Measurements from ENCODE around the gene ABT1. TPM values are rescaled to one million over a fixed set of nuclear protein-coding genes. Genes with fewer than 3 reads are reported as not detected.

The ABT1 gene
- total and polyA plus RNA-seq, 2 experiments from 2014 or later, result 25.7 to 29.1 TPM

- Mint-ChIP-seq H3K4me3 (no peak overlapping the region), H3K27me3 (ENCODE audit: insufficient read depth, low read depth, poor library complexity) (peaks cover 10% of the 10 kb centered on the region), H3K36me3 (ENCODE audit: low read depth) (peaks cover 12% of the 10 kb centered on the region), H3K9me3 (peaks cover 3% of the 10 kb centered on the region; the same call in 1 of the 3 replicates), H3K27ac (no peak overlapping the region), H3K4me1 (peaks cover 3% of the 10 kb centered on the region; the same call in 2 of the 3 replicates)
- TF ChIP-seq ZNF114 (CRISPR knock-in tag; IDR thresholded peaks at IDR 0.05) (no peak), NANOG (IDR thresholded peaks at IDR 0.05; ENCODE audit: borderline replicate concordance) (no peak), EZH2phosphoT487 (IDR thresholded peaks at IDR 0.05; ENCODE audit: unreplicated experiment) (no peak), CREB1 (CRISPR knock-in tag; IDR thresholded peaks at IDR 0.05; ENCODE audit: low read depth) (no peak), POLR2AphosphoS5 (IDR thresholded peaks at IDR 0.05; ENCODE audit: low read depth) (no peak), ZNF331 (CRISPR knock-in tag; IDR thresholded peaks at IDR 0.05; ENCODE audit: low read depth) (no peak), JUNB (IDR thresholded peaks at IDR 0.05; ENCODE audit: unreplicated experiment) (no peak), REST (IDR thresholded peaks at IDR 0.05; ENCODE audit: unreplicated experiment) (no peak), STAT1 (IDR thresholded peaks at IDR 0.05; ENCODE audit: unreplicated experiment) (no peak), EZH2 (IDR thresholded peaks at IDR 0.05; ENCODE audit: low read depth, unreplicated experiment) (no peak)
- TF ChIP-seq, protein P1, sequence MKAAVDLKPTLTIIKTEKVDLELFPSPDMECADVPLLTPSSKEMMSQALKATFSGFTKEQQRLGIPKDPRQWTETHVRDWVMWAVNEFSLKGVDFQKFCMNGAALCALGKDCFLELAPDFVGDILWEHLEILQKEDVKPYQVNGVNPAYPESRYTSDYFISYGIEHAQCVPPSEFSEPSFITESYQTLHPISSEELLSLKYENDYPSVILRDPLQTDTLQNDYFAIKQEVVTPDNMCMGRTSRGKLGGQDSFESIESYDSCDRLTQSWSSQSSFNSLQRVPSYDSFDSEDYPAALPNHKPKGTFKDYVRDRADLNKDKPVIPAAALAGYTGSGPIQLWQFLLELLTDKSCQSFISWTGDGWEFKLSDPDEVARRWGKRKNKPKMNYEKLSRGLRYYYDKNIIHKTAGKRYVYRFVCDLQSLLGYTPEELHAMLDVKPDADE (IDR thresholded peaks at IDR 0.05), result no peak
- TF ChIP-seq, protein P2, sequence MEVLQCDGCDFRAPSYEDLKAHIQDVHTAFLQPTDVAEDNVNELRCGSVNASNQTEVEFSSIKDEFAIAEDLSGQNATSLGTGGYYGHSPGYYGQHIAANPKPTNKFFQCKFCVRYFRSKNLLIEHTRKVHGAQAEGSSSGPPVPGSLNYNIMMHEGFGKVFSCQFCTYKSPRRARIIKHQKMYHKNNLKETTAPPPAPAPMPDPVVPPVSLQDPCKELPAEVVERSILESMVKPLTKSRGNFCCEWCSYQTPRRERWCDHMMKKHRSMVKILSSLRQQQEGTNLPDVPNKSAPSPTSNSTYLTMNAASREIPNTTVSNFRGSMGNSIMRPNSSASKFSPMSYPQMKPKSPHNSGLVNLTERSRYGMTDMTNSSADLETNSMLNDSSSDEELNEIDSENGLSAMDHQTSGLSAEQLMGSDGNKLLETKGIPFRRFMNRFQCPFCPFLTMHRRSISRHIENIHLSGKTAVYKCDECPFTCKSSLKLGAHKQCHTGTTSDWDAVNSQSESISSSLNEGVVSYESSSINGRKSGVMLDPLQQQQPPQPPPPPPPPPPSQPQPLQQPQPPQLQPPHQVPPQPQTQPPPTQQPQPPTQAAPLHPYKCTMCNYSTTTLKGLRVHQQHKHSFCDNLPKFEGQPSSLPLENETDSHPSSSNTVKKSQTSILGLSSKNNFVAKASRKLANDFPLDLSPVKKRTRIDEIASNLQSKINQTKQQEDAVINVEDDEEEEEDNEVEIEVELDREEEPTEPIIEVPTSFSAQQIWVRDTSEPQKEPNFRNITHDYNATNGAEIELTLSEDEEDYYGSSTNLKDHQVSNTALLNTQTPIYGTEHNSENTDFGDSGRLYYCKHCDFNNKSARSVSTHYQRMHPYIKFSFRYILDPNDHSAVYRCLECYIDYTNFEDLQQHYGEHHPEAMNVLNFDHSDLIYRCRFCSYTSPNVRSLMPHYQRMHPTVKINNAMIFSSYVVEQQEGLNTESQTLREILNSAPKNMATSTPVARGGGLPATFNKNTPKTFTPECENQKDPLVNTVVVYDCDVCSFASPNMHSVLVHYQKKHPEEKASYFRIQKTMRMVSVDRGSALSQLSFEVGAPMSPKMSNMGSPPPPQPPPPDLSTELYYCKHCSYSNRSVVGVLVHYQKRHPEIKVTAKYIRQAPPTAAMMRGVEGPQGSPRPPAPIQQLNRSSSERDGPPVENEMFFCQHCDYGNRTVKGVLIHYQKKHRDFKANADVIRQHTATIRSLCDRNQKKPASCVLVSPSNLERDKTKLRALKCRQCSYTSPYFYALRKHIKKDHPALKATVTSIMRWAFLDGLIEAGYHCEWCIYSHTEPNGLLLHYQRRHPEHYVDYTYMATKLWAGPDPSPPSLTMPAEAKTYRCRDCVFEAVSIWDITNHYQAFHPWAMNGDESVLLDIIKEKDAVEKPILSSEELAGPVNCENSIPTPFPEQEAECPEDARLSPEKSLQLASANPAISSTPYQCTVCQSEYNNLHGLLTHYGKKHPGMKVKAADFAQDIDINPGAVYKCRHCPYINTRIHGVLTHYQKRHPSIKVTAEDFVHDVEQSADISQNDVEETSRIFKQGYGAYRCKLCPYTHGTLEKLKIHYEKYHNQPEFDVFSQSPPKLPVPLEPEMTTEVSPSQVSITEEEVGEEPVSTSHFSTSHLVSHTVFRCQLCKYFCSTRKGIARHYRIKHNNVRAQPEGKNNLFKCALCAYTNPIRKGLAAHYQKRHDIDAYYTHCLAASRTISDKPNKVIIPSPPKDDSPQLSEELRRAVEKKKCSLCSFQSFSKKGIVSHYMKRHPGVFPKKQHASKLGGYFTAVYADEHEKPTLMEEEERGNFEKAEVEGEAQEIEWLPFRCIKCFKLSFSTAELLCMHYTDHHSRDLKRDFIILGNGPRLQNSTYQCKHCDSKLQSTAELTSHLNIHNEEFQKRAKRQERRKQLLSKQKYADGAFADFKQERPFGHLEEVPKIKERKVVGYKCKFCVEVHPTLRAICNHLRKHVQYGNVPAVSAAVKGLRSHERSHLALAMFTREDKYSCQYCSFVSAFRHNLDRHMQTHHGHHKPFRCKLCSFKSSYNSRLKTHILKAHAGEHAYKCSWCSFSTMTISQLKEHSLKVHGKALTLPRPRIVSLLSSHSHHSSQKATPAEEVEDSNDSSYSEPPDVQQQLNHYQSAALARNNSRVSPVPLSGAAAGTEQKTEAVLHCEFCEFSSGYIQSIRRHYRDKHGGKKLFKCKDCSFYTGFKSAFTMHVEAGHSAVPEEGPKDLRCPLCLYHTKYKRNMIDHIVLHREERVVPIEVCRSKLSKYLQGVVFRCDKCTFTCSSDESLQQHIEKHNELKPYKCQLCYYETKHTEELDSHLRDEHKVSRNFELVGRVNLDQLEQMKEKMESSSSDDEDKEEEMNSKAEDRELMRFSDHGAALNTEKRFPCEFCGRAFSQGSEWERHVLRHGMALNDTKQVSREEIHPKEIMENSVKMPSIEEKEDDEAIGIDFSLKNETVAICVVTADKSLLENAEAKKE (CRISPR knock-in tag; IDR thresholded peaks at IDR 0.05), result no peak
- no peak overlapping the region for H3K27ac ChIP-seq (ENCODE audit: low read depth)
- H3F3A ChIP-seq (replicated peaks; ENCODE audit: low read depth), result 0 out of 2 replicates have a peak, but pooled peaks cover 5% of the 10 kb centered on the region
- DNase-seq (ENCODE audit: low spot score) (no peak), ATAC-seq (no peak)
- peaks cover 6% of the 10 kb centered on the region; the same call in 1 of the 2 replicates for H3K36me3 ChIP-seq (ENCODE audit: insufficient read depth)
- H4K20me1 ChIP-seq (replicated peaks; ENCODE audit: insufficient read depth), result no peaks in the 10 kb centered on the region
- no peaks in the 10 kb centered on the region for H3K27me3 ChIP-seq (ENCODE audit: insufficient read depth)
- peaks cover 13% of the 10 kb centered on the region for H3K79me2 ChIP-seq (replicated peaks; ENCODE audit: insufficient read depth)
- H3K4me1 ChIP-seq (ENCODE audit: insufficient read depth), result no peaks in the 10 kb centered on the region
- H3K4me3 ChIP-seq, result peak overlapping the region; percentile 66
- H3K9me2 ChIP-seq (ENCODE audit: insufficient read depth), result no peaks in the 10 kb centered on the region
- H3K4me2 ChIP-seq, result peak overlapping the region; percentile 96
- H2AFZ ChIP-seq, result no peak overlapping the region
These were observed 1.1 kb downstream of the ABT1 start for GRCh38 chr6:26597821-26598220.
